Ishikawa (cell line): ENCODE data around the gene LMAN1L.

Source experiments
- CEBPB ChIP-seq: IDR thresholded peaks from 2 replicates; pipeline ENCODE4 v1.6.1; 2012
- CREB1 ChIP-seq: IDR thresholded peaks from 2 replicates; pipeline ENCODE4 v1.6.1; 2012; ENCODE audit warnings: low read depth
- EGR1 ChIP-seq: IDR thresholded peaks from 2 replicates; pipeline ENCODE4 v1.6.1; 2012
- EP300 ChIP-seq: IDR thresholded peaks from 2 replicates; pipeline ENCODE4 v1.6.1; 2012; ENCODE audit warnings: borderline replicate concordance
- FOXM1 ChIP-seq: IDR thresholded peaks from 2 replicates; pipeline ENCODE4 v1.6.1; 2012; ENCODE audit warnings: low read depth, borderline replicate concordance
- NFIC ChIP-seq: IDR thresholded peaks from 2 replicates; pipeline ENCODE4 v1.6.1; 2012
- RAD21 ChIP-seq: IDR thresholded peaks from 2 replicates; pipeline ENCODE4 v1.6.1; 2012; ENCODE audit warnings: low read depth
- TAF1 ChIP-seq: IDR thresholded peaks from 2 replicates; pipeline ENCODE4 v1.6.1; 2012; ENCODE audit warnings: low read depth, mild to moderate bottlenecking
- TCF12 ChIP-seq: IDR thresholded peaks from 2 replicates; pipeline ENCODE4 v1.6.1; 2012; ENCODE audit warnings: low read depth
- TEAD4 ChIP-seq: IDR thresholded peaks from 2 replicates; pipeline ENCODE4 v1.6.1; 2012
- YY1 ChIP-seq: IDR thresholded peaks from 2 replicates; pipeline ENCODE4 v1.6.1; 2012; ENCODE audit warnings: low read depth
- ZBTB7A ChIP-seq: IDR thresholded peaks from 2 replicates; pipeline ENCODE4 v1.6.1; 2012; ENCODE audit warnings: low read depth
- TF ChIP-seq, protein P1 (sequence below): IDR thresholded peaks from 2 replicates; pipeline ENCODE4 v1.6.1; 2012
- TF ChIP-seq, protein P2 (sequence below): IDR thresholded peaks from 2 replicates; pipeline ENCODE4 v1.6.1; 2012; ENCODE audit warnings: low read depth, mild to moderate bottlenecking
- TF ChIP-seq, protein P3 (sequence below): IDR thresholded peaks from 2 replicates; pipeline ENCODE4 v1.6.1; 2012

The LMAN1L gene

DNA sequence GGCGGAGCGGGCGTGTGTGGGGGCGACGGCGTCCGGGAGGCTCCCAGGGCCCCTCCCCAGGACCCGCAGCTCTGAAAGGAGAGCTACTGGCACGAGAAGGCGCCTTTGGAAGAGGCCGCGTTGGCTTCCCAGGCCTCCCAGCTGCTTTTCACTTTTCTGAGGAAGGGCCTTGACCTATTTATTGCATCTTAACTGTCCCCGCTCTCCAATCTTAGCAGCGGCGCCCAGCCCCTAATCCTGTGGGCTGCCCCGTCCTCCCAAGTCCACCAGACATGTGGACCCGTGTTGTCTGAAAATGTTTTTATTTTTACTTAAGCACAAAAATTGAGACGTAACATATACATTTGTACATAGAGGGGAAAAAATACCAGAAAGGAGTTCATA lies 30.8 kb downstream of the LMAN1L start:
- no peak for TF ChIP-seq RAD21

DNA sequence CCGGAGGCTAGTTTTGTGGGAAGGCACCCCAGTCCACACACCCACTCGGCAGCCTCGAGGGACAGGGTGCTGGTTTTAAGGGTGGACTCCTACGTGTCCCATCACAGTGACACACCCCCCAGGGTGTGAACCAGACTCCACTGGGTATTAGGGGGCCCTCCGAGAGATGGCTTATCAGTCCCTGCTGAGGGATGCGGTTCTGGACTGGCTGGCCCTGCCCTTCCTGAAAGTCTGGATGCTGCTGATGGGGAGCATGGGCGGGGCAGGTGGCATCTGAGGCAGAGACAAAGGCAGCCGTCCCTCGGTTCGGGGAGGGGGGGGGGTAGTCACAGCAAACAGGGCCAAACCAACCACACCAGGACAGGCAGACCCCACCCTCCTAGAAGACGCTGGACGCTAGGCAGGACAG lies 31.3 kb downstream of the LMAN1L start:
- TF ChIP-seq TEAD4 (no peak), NFIC (no peak), YY1 (no peak), TCF12 (no peak), RAD21 (no peak), TAF1 (no peak), EP300 (no peak), CREB1 (no peak), EGR1 (no peak), CEBPB (no peak), ZBTB7A (no peak), FOXM1 (no peak)
- TF ChIP-seq, protein P1, sequence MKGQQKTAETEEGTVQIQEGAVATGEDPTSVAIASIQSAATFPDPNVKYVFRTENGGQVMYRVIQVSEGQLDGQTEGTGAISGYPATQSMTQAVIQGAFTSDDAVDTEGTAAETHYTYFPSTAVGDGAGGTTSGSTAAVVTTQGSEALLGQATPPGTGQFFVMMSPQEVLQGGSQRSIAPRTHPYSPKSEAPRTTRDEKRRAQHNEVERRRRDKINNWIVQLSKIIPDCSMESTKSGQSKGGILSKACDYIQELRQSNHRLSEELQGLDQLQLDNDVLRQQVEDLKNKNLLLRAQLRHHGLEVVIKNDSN: no peak
- TF ChIP-seq, protein P2, sequence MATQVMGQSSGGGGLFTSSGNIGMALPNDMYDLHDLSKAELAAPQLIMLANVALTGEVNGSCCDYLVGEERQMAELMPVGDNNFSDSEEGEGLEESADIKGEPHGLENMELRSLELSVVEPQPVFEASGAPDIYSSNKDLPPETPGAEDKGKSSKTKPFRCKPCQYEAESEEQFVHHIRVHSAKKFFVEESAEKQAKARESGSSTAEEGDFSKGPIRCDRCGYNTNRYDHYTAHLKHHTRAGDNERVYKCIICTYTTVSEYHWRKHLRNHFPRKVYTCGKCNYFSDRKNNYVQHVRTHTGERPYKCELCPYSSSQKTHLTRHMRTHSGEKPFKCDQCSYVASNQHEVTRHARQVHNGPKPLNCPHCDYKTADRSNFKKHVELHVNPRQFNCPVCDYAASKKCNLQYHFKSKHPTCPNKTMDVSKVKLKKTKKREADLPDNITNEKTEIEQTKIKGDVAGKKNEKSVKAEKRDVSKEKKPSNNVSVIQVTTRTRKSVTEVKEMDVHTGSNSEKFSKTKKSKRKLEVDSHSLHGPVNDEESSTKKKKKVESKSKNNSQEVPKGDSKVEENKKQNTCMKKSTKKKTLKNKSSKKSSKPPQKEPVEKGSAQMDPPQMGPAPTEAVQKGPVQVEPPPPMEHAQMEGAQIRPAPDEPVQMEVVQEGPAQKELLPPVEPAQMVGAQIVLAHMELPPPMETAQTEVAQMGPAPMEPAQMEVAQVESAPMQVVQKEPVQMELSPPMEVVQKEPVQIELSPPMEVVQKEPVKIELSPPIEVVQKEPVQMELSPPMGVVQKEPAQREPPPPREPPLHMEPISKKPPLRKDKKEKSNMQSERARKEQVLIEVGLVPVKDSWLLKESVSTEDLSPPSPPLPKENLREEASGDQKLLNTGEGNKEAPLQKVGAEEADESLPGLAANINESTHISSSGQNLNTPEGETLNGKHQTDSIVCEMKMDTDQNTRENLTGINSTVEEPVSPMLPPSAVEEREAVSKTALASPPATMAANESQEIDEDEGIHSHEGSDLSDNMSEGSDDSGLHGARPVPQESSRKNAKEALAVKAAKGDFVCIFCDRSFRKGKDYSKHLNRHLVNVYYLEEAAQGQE: no peak
- TF ChIP-seq, protein P3, sequence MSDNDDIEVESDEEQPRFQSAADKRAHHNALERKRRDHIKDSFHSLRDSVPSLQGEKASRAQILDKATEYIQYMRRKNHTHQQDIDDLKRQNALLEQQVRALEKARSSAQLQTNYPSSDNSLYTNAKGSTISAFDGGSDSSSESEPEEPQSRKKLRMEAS: no peak

DNA sequence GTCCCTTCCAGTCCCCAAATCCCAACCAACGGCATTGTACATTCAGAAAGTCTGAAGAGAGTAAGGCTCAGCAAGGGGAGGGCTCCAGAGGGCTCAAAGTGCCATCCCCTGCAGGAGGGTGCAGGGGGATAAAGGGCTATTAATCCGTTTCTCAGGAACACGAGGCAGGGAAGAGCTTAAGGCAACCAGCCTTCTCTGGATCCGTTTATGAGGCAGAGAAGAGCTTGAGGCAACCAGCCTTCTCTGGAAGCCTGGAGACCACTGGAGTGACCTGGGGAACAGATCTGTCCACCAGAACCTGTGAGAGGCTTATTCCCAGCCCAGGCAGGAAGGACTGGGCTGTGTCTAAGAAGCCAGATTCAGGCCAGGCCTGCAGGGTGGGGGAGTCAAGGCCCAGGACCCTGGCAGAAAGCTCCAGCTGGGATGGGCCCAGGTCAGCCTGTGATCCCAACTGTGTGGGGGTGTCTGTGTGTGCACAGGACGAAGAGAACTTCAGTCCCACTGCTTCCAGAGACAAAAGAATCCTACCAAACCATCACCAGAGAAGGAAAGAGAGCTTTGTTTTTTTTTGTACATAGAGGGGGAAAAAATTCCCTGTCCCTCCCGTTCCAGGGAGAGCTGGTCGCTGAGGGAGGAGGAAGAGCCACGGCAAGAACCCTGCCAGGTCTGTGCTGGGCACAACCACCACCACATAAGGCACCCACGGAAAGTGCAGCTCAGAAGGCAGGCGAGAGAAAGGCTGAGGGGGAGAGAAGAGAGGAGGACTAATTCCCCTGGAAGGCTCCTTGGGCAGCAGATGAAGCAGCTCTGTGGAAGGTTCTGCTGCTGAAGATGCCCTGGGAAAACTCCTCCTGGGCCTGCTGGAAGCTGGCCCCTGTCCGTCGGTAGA lies 31.9 kb downstream of the LMAN1L start:
- no peak for TF ChIP-seq TEAD4
- no peak for TF ChIP-seq CREB1
- TF ChIP-seq, protein P2: no peak
- TF ChIP-seq EGR1: no peak
- TF ChIP-seq, protein P1: no peak
- no peak for TF ChIP-seq RAD21
- TF ChIP-seq, protein P3: no peak
- no peak for TF ChIP-seq NFIC

DNA sequence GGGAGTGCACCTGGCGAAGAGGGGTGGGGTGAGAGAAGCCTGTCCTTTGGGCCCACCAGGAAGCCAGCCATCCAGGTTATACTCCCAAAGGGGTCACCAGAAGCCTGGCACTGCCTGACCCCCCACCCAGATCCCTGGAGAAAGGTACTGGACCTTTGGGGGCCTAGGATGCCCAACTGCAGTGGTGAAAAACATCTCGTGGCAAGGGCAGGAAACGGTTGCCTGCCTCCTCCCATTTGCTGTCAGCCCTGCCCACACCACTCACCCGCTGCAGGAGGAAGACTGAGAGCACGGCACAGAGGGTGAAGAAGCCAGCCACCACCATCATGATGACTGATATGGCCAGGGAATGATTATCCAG lies 32.6 kb downstream of the LMAN1L start:
- TF ChIP-seq, protein P2: no peak

DNA sequence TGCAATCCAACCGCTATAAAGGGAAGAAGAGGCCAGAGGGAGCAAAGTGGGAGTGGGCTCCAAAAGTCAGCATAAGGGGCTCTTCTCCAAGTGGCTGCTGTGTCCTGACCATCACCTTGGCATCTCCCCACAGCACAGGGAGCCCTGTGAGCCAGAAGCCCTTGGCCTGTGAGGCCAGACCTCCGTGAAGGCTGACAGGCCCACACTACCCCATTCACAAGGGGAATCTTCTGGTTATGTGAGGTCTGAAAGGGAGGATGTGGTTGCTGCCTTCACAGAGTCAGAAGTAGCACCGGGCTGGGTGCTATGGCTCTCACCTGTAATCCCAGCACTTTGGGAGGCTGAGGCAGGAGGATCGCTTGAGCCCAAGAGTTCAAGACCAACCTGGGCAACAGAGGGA lies 32.9 kb downstream of the LMAN1L start:
- no peak for TF ChIP-seq EGR1
- TF ChIP-seq YY1: no peak
- TF ChIP-seq CEBPB: no peak
- no peak for TF ChIP-seq TEAD4
- TF ChIP-seq, protein P2: no peak
- no peak for TF ChIP-seq RAD21
- no peak for TF ChIP-seq ZBTB7A
- TF ChIP-seq NFIC: no peak
- TF ChIP-seq FOXM1: no peak
- TF ChIP-seq TCF12: no peak
- no peak for TF ChIP-seq TAF1
- TF ChIP-seq, protein P3: no peak
- TF ChIP-seq, protein P1: no peak
- TF ChIP-seq EP300: no peak
- no peak for TF ChIP-seq CREB1
